Measurements from ENCODE around the gene OSBPL9.
"Not testable (repeated sequence)": the region's sequence is repeated elsewhere in the genome, so short reads cannot be mapped to it uniquely, and the experiment has no call there.

The OSBPL9 gene

GRCh38 chr1:51716746-51717145, 99.9 kb downstream of the OSBPL9 start:
- DNase-seq = no peak

- DNase-seq = no peak
Measured at GRCh38 chr1:51717842-51718241, 101.0 kb downstream of the OSBPL9 start.

DNA sequence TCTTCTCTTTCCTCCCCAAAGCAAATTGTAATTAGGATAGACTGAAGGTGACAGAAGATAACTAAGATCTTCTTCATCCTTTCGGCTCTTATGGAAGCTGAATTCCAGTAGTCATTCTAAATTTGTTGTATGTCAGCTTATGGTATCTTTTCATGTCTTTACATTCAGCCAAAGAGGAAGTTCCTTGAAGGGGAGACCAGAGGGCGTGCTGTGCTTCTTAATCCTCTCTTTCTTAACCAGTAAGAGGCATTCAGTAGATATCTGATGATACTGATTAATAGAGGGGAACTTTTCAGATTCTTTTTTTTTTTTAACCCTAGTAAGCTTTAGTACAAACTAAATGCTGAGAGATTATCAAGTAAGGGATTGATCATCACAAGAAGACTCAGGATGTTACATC, 102.3 kb downstream of the OSBPL9 start:
- peak; percentile 20 to 39 for DNase-seq

DNA sequence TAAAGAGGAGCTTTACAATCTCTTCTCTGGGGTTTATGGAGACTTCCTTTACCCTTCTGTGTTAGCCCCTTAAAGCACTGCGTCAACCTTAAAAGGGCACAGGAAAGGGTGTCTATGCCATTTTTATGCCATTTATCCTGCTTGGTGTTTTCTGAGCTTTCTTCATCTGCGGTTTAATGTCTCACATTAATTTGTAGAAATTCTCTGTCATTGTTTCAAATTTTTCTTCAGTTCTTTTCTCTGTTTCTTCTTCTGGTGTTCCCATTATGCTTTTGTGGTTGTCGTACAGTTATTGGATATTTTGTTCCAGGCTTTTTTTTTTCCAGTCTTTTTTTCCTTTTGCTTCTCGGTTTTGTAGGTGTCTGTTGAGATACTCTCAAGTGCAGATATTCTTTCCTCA, 107.9 kb downstream of the OSBPL9 start:
- no peak for DNase-seq

GRCh38 chr1:51726051-51726450, 109.2 kb downstream of the OSBPL9 start:
- no peak for DNase-seq

DNA sequence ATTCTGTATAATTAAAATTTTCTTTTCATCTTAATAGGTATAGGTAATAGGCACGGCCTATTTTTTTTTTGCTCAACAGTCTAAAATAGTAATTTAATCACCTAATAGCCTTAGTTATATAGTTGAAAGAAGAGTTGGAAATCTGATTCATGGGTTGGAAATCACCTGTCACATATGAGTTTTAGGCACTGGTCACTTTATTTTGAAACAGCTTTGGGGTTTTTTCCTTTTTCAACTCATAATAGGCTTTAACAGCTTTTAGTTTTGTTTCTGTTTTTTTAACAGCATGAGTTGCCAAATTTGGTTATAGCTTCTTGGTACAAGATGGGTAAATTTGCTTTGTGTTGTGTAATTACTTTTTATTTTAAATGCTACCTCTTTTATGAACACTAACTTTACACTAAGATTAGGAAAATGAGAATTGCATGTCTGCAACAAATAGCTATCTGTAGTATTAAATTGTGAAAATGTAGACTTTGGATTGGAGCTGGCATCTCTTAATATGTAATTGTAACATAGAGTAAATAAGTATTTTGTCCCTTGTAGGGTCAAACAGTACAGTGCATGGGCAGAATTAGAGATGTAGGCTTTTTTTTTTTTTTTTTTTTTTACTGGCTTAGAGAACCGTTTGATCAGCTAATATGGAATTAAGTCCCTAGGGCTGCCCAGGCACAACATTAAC, 109.8 kb downstream of the OSBPL9 start:
- no peak for DNase-seq

- no peak for DNase-seq
Measured at GRCh38 chr1:51727366-51727765, 110.5 kb downstream of the OSBPL9 start.

DNA sequence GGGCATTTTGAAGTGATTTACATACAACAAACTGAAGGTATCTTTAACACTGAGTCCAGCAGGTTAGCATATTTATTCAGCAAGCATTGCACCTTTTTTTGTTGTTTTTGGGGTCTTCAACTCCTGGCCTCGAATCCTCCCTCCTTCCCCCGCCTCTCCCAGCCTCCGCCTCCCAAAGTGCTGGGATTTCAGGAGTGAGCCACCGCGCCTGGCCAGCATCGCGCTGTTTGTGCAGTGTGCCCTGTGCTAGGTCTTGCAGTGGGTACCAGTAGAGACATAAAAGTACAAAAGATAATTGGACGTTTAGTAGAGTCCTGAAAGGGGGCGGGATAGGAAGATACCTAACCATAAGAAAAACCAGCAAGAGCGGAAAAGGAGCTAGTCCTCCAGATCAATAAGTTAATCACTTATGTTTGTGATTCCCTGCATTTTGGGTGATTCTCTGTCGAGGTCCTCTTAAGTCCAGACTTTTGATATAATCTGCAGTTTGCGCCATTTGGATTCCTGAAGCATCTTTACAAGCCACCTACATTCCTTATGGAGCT, 111.8 kb downstream of the OSBPL9 start:
- DNase-seq = no peak

DNA sequence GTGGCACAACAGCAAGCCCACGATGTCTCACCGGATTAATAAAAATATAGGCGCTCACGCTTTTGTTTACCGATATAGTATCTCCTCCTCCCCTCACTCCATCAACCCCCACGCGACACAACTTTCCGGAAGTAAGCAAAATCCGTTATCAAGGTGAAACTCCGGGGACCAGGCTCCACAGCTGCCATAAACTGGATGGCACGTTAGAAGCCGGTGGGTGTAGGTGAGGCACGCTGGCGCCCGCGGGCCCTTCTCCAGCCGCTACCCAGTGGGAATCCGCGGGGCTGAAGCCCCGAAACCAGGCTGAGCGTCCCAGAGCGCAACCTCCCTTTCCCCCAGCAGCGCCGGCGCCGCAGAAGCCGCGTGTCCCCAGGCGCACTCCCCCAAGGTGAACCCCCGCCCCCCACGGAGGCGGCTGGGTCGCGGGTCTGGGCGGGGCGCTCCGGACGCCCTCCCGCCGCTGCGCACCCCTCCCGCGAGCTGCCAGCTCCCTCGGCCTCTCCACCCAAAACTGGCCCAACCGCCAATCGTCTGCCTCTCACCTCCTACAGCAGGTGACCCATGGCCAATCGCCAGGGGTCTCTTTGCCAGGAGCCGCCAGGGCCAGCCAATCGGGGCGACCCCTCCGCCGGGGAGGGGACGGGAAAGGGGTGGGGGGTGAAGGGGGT, 112.4 kb downstream of the OSBPL9 start:
- peak; percentile 91 to 95 for DNase-seq

DNA sequence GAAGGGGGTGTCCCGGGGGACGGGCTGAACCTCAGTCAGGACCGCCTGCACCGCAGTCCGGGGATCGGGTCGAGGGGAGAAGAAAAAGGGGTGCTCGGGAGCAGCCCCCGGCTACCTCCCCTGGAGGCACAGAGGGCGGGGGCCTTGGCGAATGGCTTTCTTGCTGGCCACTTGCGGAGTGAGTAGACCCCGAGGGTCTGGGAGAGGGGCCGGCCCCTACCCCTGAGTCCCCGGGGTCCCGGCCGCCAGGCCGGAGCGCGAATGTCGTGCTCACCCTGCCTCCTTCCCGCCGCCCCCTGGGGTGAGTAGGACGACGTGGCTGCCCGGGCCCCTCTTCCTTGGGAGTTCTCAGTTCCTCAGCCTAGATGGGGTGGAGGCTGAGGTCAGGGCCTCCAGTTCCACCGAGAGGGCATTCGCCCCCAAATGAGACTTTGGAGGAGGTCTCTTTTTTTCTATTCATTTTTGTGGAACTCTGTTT, 113.0 kb downstream of the OSBPL9 start:
- peak in 1 of 2 experiments; percentile 47 for DNase-seq

DNA sequence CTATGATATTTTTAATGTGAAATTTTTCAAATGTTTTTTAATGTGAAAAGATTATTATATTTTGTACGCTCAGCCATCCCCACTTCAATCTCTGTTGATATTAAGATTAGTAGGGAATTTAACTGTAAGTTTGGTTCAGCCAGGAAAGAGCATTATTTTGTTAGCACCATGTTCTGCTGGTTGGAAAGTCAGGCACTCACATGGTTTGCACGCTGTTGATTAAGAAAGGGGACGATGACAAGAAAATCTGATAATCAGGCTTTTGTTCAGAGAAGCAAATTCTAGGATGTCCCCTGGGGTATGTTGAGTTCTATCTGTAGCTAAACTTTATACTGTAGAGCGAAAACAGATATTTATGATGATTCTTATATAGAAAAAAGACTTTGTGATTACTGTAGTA, 115.1 kb downstream of the OSBPL9 start:
- DNase-seq = no peak

- DNase-seq = no peak
Measured at GRCh38 chr1:51732701-51733425, 116.0 kb downstream of the OSBPL9 start.

DNA sequence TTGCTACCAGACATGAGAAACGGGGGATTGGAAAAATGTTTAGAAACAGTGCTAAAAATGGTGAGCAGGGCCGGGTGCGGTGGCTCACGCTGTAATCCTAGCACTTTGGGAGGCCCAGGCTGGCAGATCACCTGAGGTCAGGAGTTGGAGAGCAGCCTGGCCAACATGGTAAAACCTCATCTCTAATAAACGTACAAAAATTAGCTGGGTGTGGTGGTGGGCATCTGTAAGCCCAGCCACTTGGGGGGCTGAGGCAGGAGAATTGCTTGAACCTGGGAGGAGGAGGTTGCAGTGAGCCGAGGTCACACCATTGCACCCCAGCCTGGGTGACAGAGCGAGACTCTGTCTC, 116.5 kb downstream of the OSBPL9 start:
- DNase-seq = not testable (repeated sequence)

DNA sequence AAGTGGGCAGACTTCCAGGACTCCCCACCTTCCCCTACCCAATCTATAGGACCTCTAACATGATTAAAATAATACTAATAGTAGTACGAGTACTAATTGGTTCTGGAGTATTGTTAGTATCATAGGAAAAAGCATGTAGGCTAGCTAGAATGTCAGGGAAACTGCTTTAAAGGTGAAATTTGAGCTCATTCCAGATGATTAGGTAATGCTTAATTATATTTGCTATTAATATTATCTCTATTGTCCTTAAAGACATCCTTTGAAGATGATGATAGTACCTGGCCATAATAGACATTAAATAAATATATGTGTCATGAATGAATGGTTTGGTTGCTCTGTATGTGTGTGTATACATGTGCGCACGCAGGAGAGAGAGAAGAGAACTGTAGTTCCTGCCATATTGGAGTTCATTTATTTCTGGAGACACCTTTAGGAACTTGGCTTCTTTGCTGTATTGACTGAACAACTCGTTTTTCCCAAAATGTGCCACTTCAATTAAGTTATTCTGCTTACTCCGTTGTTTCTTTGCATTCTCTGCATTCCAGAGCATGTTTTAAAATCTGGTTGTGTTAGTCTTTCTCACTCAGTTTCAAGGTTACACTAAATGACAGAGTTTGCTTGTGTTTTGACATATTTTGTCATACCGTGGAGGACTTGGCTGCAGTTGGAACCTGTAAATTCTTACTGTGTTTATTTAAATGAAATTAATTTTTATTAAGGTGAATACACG, 117.1 kb downstream of the OSBPL9 start:
- no peak for DNase-seq

GRCh38 chr1:51734896-51735745, 118.2 kb downstream of the OSBPL9 start:
- no peak for DNase-seq

DNA sequence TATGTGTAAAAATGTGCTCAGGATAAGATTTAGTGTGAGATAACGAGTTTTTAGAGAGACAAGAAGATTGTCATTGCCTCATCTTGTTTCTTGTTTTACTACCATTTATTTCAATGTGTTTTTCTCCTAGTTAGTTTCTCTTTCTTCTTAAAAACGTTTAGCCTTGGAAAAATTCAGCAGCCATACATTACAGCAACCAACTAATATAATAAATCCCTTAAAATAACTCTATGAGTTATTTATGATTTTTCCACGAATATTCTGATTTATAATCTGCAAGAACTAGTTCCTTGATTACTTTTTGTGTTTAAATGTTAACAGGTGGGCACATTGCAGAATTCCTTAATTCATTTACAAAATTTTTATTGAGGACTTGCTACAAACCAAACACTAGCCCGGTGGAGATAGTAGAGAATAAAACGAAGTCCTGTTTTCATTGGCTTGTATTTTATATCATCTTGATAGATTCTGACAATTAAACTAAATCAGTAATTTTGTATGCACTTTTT, 118.9 kb downstream of the OSBPL9 start:
- no peak for DNase-seq

DNA sequence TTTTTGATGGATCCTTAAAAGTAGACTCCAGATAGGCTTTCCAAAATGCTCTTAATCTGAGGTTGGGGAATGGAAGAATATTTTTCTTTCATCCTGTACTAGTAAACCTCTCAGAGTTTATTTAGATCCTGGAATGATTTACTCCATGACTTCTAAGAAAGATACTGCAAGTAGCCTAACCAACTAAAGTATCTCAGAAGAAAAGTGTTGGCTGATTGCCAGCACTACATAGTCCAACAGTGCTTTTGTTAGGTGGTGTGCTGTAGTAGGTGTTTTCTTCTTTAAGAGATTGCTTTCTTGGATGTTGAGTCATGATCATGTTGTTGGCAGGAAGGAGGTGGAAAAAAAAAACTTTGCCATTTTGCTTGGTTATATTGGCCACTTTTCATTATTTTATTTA, 119.8 kb downstream of the OSBPL9 start:
- no peak for DNase-seq

- no peak for DNase-seq
Measured at GRCh38 chr1:51738681-51739080, 121.8 kb downstream of the OSBPL9 start.

DNA sequence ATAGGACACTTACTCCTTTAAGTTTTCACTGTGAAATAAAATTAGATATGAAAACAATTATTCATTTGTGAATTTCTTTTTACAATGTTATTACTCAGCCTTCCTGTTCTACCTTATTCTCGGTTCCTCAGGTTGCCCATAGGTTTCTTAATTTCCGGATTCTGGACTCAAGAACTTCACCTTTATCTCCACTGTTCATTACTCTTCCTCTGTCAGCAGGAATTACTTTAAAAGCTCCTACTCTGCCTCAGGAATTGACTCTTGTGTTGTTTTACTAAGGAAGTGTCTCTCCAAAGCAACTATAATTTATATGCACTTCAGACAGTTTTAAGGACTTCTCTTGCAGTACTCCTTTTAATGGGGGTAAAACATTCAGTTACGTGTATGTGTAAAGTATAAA, 123.8 kb downstream of the OSBPL9 start:
- DNase-seq = no peak

DNA sequence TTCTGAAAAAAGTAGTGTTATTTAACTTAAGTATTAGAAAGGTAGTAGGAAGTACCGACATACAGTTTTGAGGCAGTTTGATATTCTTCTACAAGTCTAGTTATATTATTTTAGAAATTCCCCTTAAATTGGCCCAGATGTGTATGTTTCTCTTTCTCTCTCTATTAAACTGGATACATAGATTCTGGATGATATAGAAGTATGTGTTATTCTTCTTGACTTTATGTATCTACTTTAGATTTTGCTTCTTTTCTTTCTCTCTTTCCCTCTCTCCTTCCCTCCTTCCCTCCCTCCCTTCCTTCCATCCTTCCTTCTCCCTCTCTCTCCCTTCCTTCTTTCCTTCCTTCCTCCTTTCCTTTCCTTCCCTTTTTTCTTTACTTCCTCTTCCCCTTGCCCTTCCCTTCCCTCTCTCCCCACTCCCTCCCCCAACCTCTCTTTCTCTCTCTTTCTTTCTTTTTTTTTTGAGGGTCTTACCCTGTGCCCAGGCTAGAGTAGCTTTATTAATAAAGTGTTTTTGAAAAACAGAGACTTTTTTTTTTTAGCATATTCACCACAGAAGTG, 124.3 kb downstream of the OSBPL9 start:
- no peak for DNase-seq

GRCh38 chr1:51744506-51745303, 127.8 kb downstream of the OSBPL9 start:
- DNase-seq = no peak

Data from AML-193 (cell line).